IMR-90 (cell line): ENCODE data around the gene CD164L2.

Experiments
- BHLHE40 ChIP-seq: fragments of 150-350 bp; IDR thresholded peaks from 2 replicates; pipeline ENCODE4 v1.6.1; 2016; ENCODE audit warnings: mild to moderate bottlenecking, low read depth, low read length
- CEBPB ChIP-seq: IDR thresholded peaks from 2 replicates; pipeline ENCODE4 v1.6.1; 2012; ENCODE audit warnings: low read depth, low read length, improper control_type of control experiment
- MAFK ChIP-seq: IDR thresholded peaks from 2 replicates; pipeline ENCODE4 v1.6.1; 2012; ENCODE audit warnings: low read depth, low read length, improper control_type of control experiment
- MAZ ChIP-seq: IDR thresholded peaks from 2 replicates; pipeline ENCODE4 v1.6.1; 2012; ENCODE audit warnings: low read depth, mild to moderate bottlenecking, low read length, improper control_type of control experiment, moderate library complexity, borderline replicate concordance
- MXI1 ChIP-seq: IDR thresholded peaks from 2 replicates; pipeline ENCODE4 v1.6.1; 2012; ENCODE audit warnings: low read depth, mild to moderate bottlenecking, low read length, moderate library complexity, borderline replicate concordance
- NFE2L2 ChIP-seq: fragments of 150-350 bp; IDR thresholded peaks from 2 replicates; pipeline ENCODE4 v1.6.1; 2016; ENCODE audit warnings: low read depth, mild to moderate bottlenecking, low read length
- POLR2A ChIP-seq: IDR thresholded peaks from 2 replicates; pipeline ENCODE4 v1.6.1; 2012; ENCODE audit warnings: mild to moderate bottlenecking, low read depth, low read length
- RAD21 ChIP-seq: IDR thresholded peaks from 2 replicates; pipeline ENCODE4 v1.6.1; 2012; ENCODE audit warnings: low read length, improper control_type of control experiment
- RCOR1 ChIP-seq: IDR thresholded peaks from 2 replicates; pipeline ENCODE4 v1.6.1; 2012; ENCODE audit warnings: mild to moderate bottlenecking, low read length, improper control_type of control experiment; ENCODE audit not compliant: insufficient replicate concordance
- RFX5 ChIP-seq: IDR thresholded peaks from 2 replicates; pipeline ENCODE4 v1.8.0; 2012; ENCODE audit warnings: low read depth, mild to moderate bottlenecking, low read length, moderate library complexity
- SMC3 ChIP-seq: fragments of 150-350 bp; IDR thresholded peaks from 2 replicates; pipeline ENCODE4 v1.6.1; 2016; ENCODE audit warnings: low read depth, mild to moderate bottlenecking, antibody characterized with exemption, low read length, moderate library complexity
- USF2 ChIP-seq: fragments of 150-350 bp; IDR thresholded peaks from 2 replicates; pipeline ENCODE4 v1.6.1; 2017; ENCODE audit warnings: mild to moderate bottlenecking, antibody characterized with exemption, low read length, low read depth
- TF ChIP-seq, protein P1 (sequence below): conservative IDR thresholded peaks from 2 replicates; pipeline ENCODE4 v1.5.1; 2012; ENCODE audit warnings: mild to moderate bottlenecking, low read depth, low read length, improper control_type of control experiment

- no peak for TF ChIP-seq USF2
- TF ChIP-seq RFX5: no peak
- TF ChIP-seq, protein P1, sequence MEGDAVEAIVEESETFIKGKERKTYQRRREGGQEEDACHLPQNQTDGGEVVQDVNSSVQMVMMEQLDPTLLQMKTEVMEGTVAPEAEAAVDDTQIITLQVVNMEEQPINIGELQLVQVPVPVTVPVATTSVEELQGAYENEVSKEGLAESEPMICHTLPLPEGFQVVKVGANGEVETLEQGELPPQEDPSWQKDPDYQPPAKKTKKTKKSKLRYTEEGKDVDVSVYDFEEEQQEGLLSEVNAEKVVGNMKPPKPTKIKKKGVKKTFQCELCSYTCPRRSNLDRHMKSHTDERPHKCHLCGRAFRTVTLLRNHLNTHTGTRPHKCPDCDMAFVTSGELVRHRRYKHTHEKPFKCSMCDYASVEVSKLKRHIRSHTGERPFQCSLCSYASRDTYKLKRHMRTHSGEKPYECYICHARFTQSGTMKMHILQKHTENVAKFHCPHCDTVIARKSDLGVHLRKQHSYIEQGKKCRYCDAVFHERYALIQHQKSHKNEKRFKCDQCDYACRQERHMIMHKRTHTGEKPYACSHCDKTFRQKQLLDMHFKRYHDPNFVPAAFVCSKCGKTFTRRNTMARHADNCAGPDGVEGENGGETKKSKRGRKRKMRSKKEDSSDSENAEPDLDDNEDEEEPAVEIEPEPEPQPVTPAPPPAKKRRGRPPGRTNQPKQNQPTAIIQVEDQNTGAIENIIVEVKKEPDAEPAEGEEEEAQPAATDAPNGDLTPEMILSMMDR: peak; percentile 28; the same call in 1 of the 2 replicates
- no peak; the same call in 1 of the 2 replicates for TF ChIP-seq SMC3
- no peak for TF ChIP-seq BHLHE40
- TF ChIP-seq MXI1: no peak
- TF ChIP-seq POLR2A: no peak
- no peak for TF ChIP-seq RCOR1
- no peak for TF ChIP-seq RAD21
- TF ChIP-seq MAFK: no peak
- no peak for TF ChIP-seq NFE2L2
- no peak for TF ChIP-seq CEBPB
- no peak for TF ChIP-seq MAZ
Observed at GRCh38 chr1:27403065-27403726, 20.1 kb upstream of the CD164L2 start.
